Sigmoid colon (tissue), 4 donors: ENCODE data around the gene ID3.
"Not testable (repeated sequence)": the region's sequence is repeated elsewhere in the genome, so short reads cannot be mapped to it uniquely, and the experiment has no call there.

Source experiments
- EP300 ChIP-seq, 4 donors: sonication (generic); formaldehyde crosslinking; IDR thresholded peaks; one replicate each; pipeline ENCODE4 v1.6.1; 2017; ENCODE audit warnings: antibody characterized with exemption in 4 of 4
- POLR2A ChIP-seq, 2 donors: fragments of 450-650 bp; IDR thresholded peaks; one replicate each; pipeline ENCODE4 v1.6.1; 2016; ENCODE audit warnings: antibody characterized with exemption in 2 of 2, mild to moderate bottlenecking in 2 of 2, moderate library complexity in 2 of 2
- POLR2AphosphoS5 ChIP-seq, 4 donors: sonication (generic); formaldehyde crosslinking; IDR thresholded peaks; one replicate each; pipeline ENCODE4 v1.6.1; 2017; ENCODE audit warnings: antibody characterized with exemption in 4 of 4
- TF ChIP-seq, protein P1 (sequence below), 4 experiments: fragments of 450-650 bp in 3 of 4; fragments of 200-600 bp in 1 of 4; IDR thresholded peaks; one replicate each; pipeline ENCODE4 v1.5.1; 2016 to 2019; ENCODE audit warnings: antibody characterized with exemption in 4 of 4, mild to moderate bottlenecking in 3 of 4, moderate library complexity in 2 of 4

GRCh38 chr1:23583727-23584126 is 24.4 kb upstream of the ID3 start:
- TF ChIP-seq, protein P1, sequence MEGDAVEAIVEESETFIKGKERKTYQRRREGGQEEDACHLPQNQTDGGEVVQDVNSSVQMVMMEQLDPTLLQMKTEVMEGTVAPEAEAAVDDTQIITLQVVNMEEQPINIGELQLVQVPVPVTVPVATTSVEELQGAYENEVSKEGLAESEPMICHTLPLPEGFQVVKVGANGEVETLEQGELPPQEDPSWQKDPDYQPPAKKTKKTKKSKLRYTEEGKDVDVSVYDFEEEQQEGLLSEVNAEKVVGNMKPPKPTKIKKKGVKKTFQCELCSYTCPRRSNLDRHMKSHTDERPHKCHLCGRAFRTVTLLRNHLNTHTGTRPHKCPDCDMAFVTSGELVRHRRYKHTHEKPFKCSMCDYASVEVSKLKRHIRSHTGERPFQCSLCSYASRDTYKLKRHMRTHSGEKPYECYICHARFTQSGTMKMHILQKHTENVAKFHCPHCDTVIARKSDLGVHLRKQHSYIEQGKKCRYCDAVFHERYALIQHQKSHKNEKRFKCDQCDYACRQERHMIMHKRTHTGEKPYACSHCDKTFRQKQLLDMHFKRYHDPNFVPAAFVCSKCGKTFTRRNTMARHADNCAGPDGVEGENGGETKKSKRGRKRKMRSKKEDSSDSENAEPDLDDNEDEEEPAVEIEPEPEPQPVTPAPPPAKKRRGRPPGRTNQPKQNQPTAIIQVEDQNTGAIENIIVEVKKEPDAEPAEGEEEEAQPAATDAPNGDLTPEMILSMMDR (IDR thresholded peaks at IDR 0.05), result not testable (repeated sequence)
- not testable (repeated sequence) for TF ChIP-seq POLR2A, POLR2AphosphoS5, EP300 (IDR thresholded peaks at IDR 0.05)
